Mucosa of descending colon (tissue), 3 donors: ENCODE data around the gene ADIRF. TPM values are rescaled to one million over a fixed set of nuclear protein-coding genes. Genes with fewer than 3 reads are reported as not detected.
"Not testable (repeated sequence)": the region's sequence is repeated elsewhere in the genome, so short reads cannot be mapped to it uniquely, and the experiment has no call there.

Experiments
- ATAC-seq: fragments of 200-7000 bp; cut with Tn5 transposase; one replicate; pipeline ENCODE4 v1.9.1; 2020; ENCODE audit warnings: mild to moderate bottlenecking, moderate library complexity
- DNase-seq, 3 donors: peaks; one replicate each; pipeline ENCODE4 v3.0.0-alpha.2; 2020
- H3K36me3 ChIP-seq: fragments of 200-600 bp; one replicate; pipeline ENCODE4 v1.8.0; 2021; ENCODE audit warnings: low read depth, mild to moderate bottlenecking
- H3K4me1 ChIP-seq: fragments of 200-600 bp; one replicate; pipeline ENCODE4 v1.8.0; 2021; ENCODE audit warnings: low read depth, mild to moderate bottlenecking
- H3K4me3 ChIP-seq: fragments of 200-600 bp; one replicate; pipeline ENCODE4 v1.8.0; 2021; ENCODE audit warnings: mild to moderate bottlenecking
- H3K9me3 ChIP-seq: fragments of 200-600 bp; one replicate; pipeline ENCODE4 v1.8.0; 2021; ENCODE audit warnings: mild to moderate bottlenecking
- intact Hi-C, 2 donors: fragments of 100-400 bp; cut with DNase I in 1 of 2; cut with micrococcal nuclease in 1 of 2; formaldehyde crosslinking; loops; one replicate each; pipeline versions ENCODE4 v1.11.0 to v1.11.1; 2022; cut with DNase I, micrococcal nuclease
- total RNA-seq, 3 donors: library from RNA; stranded (reverse); fragmentation: NEBNext Ultra II Directional in 2 of 3; extraction: Animal tissue kit (Norgen Biotek cat#: 25700) in 2 of 3; gene quantifications; one replicate each; pipeline versions ENCODE4 v1.2.1 to v1.2.4, GENCODE V29; 2021 to 2023
- TF ChIP-seq, protein P1 (sequence below): fragments of 200-600 bp; IDR thresholded peaks from one replicate; pipeline ENCODE4 v1.8.0; 2022; ENCODE audit warnings: antibody characterized with exemption, mild to moderate bottlenecking
- donor health status: DM: no; HTN: no; CAD: no; lungs with moderate emphysema.
- donor health status: DM: no; HTN: no; CAD: no.
- donor health status: DM: no; HTN: yes; CAD: no.

ADIRF gene
- total RNA-seq, 3 donors from 2014 or later, result 48.6 to 127 (median 90.6) TPM

DNA sequence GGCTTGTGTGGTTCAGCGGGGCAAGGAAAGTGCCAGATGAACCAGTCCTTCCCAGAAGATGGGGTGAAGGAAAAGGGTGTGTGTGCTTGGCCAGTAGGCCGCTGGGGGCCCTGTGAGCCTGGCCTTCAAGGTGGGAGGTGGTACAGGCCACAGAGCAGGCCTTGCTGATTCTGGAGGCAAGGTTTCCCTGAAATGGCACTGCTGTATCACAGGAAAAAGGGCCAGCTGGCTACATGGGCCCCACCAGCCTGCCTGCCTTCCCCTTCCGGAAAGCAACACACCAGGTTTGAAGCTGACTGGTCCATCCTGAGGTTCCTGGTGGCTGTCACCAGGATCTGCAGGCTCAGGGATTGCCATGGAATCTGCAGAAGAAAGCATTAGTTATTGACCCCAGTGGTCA lies 23.4 kb upstream of the ADIRF start:
- DNase-seq, result no peak
- no peaks in the 10 kb centered on the region for H3K9me3 ChIP-seq
- peaks cover 7% of the 10 kb centered on the region for H3K4me1 ChIP-seq
- intact Hi-C loops, result no loop called here
- H3K4me3 ChIP-seq, result no peak overlapping the region
- ATAC-seq, result no peak
- TF ChIP-seq, protein P1, sequence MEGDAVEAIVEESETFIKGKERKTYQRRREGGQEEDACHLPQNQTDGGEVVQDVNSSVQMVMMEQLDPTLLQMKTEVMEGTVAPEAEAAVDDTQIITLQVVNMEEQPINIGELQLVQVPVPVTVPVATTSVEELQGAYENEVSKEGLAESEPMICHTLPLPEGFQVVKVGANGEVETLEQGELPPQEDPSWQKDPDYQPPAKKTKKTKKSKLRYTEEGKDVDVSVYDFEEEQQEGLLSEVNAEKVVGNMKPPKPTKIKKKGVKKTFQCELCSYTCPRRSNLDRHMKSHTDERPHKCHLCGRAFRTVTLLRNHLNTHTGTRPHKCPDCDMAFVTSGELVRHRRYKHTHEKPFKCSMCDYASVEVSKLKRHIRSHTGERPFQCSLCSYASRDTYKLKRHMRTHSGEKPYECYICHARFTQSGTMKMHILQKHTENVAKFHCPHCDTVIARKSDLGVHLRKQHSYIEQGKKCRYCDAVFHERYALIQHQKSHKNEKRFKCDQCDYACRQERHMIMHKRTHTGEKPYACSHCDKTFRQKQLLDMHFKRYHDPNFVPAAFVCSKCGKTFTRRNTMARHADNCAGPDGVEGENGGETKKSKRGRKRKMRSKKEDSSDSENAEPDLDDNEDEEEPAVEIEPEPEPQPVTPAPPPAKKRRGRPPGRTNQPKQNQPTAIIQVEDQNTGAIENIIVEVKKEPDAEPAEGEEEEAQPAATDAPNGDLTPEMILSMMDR, result no peak
- no peaks in the 10 kb centered on the region for H3K36me3 ChIP-seq

DNA sequence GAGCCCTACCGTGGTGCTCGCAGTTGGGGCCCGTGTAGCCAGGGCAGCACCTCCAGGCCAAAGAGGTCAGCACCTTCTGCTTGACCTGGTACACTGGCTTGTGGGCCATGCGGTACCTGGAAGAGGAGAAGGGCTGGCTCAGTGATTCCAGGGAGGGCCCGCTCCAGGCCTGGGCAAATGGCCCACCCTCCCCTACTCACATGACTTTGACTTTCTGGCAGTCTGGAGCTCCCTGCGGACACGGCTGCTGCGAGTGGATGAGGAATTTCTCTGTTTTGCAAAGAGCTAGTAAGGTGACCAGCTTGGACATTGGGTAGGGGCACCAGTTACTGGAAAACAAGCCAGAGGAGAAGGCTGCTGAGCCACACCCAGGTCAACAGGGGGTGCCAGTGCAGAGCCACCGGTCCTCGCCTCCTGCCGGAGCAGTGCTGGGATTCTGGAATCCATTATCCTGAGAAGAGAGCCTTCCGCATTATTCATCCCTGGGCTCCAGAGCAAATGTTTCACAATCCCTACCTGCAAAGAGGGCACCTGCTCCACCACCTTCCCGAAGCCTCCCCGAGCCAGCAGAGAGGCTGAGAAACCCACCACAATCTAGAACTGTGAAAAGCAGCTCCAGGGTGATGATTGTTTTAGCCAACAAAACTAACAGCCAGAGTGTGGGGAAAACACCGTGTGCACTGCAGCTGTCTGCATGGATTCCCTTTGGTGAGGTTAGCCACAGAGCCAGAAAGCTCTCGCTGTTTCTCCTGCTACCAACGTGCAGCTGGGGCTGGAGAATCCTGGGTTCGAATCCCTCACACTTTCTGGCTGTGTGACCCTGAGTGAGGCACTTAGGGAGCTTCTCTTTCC lies 22.7 kb upstream of the ADIRF start:
- ATAC-seq (peak; percentile 6), DNase-seq (no peak)
- Histone ChIP-seq H3K4me3 (no peak overlapping the region), H3K36me3 (no peaks in the 10 kb centered on the region), H3K9me3 (no peaks in the 10 kb centered on the region), H3K4me1 (peaks cover 3% of the 10 kb centered on the region)
- intact Hi-C loops, result no loop called here
- TF ChIP-seq, protein P1, result no peak

DNA sequence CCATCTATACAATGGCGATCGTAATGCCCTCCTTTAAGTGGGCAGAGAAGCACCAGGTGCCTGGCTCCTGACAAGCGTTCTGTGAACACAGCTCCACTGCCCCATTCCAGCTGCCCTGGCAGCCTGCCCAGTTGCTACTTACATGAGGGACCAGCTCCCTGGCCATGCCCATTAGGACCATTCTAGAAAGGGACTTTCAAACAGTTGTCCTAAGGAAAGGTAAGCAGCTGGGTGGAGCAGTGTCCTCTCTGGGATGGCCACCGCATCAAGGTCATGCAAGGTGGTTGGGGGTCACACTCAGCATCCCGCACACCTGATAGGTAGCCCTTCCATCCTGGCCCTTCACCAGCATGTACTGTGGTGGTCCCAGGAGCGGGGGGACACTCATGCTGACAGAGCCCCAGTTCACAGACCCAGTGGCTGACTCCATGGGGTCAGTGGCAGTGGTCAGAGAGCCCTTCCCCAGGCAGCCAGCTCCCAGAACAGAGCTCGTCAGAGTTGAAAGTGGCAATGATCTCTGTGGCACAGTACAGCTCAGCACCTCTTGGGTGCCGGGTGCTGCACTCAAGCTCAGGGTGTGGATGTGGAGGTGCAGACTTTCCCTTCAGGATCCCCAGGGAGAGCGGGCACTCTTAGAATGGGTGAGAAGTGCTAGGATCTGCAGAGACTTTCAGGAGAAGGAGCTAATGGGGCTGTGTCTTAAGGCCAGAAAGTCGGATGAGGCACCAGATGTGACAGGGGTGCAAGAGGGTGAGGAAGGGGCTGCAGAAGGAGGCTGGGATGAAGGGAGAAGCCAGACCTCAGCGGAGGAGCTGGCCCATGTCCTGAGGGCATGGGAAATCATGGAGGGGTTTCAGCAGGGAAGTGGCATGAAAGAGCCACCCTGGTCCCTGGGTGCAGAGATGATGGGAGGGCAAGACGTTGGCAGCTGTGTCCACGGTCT lies 21.8 kb upstream of the ADIRF start:
- no peak for DNase-seq
- H3K4me1 ChIP-seq, result no peaks in the 10 kb centered on the region
- no peaks in the 10 kb centered on the region for H3K36me3 ChIP-seq
- intact Hi-C loops, result no loop called here
- ATAC-seq, result no peak
- TF ChIP-seq, protein P1, result no peak
- no peak overlapping the region for H3K4me3 ChIP-seq
- H3K9me3 ChIP-seq, result no peaks in the 10 kb centered on the region

DNA sequence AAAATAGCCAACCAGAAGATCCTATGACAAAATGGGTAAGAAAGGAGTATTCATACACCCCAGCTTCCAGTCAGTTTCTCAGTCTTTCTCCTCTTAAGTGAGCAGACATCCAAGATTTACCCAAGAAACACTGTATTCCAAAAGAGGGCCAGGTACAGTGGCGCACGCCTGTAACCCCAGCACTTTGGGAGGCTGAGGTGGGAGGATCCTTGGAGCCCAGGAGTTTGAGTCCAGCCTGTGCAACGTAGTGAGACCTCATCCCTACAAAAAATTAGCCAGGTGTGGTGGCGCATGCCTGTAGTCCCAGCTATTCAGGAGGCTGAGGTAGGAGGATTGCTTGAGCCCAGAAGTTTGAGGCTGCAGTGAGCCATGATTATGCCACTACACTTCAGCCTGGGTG lies 20.5 kb upstream of the ADIRF start:
- H3K4me1 ChIP-seq, DNase-seq, H3K9me3 ChIP-seq, intact Hi-C loops, H3K36me3 ChIP-seq, ATAC-seq, H3K4me3 ChIP-seq: not testable (repeated sequence)

DNA sequence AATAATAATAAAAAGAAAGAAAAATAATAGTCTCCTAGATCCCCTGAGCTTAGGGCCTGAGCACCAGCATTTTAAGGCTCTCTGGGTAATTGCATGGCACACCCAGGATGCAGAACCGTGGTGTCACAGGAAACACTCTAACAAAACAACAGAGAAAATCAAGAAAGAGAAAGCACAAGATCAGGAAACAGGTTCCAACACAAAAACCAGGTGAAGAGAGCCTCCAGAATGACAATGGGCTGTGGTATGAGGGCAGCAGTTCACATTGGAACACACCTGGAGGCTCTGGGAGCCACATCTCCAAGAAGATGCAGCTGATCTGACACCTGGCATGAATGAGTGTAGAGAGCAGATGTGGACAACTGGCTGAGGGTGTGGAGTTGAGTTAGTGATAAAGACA lies 17.9 kb upstream of the ADIRF start:
- H3K9me3 ChIP-seq, result peaks cover 13% of the 10 kb centered on the region
- H3K4me3 ChIP-seq, result no peak overlapping the region
- DNase-seq (no peak), ATAC-seq (no peak)
- TF ChIP-seq, protein P1, result no peak
- H3K4me1 ChIP-seq, result no peaks in the 10 kb centered on the region
- H3K36me3 ChIP-seq, result no peaks in the 10 kb centered on the region
- intact Hi-C loops, result no loop called here
